ENCODE results near the gene WASHC3. TPM values are rescaled to one million over a fixed set of nuclear protein-coding genes. Genes with fewer than 3 reads are reported as not detected.
"Not testable (repeated sequence)": the region's sequence is repeated elsewhere in the genome, so short reads cannot be mapped to it uniquely, and the experiment has no call there.

WASHC3 gene
- total and polyA plus RNA-seq, 9 donors = 24.8 to 72.8 (median 35.6) TPM

GRCh38 chr12:102096855-102097254 lies 35.1 kb upstream of the WASHC3 start:
- TF ChIP-seq CTCF (IDR thresholded peaks at IDR 0.05) (no peak), POLR2A (IDR thresholded peaks at IDR 0.05) (no peak), EP300 (IDR thresholded peaks at IDR 0.05) (no peak)
- H3K4me1 ChIP-seq (ENCODE audit: insufficient read depth) = no peaks in the 10 kb centered on the region
- WGBS, 3 donors = 62 to 78% (median 67%) methylated on average over 3 of the region's 3 CpGs
- H3K4me3 ChIP-seq = no peak overlapping the region
- no peak for DNase-seq
- H3K9me3 ChIP-seq = no peaks in the 10 kb centered on the region
- H3K36me3 ChIP-seq = no peaks in the 10 kb centered on the region
- intact Hi-C loops (cut with DNase I) = loop anchor here in 1 of 4 donors (5.0 kb wide), 1 partner anchor 380 kb away; no protein-coding TSS in a partner anchor
- H3K27ac ChIP-seq = no peak overlapping the region
- no peaks in the 10 kb centered on the region for H3K27me3 ChIP-seq

- DNase-seq = no peak
- Histone ChIP-seq H3K27me3 (no peaks in the 10 kb centered on the region), H3K36me3 (no peaks in the 10 kb centered on the region), H3K4me1 (ENCODE audit: insufficient read depth) (no peaks in the 10 kb centered on the region), H3K27ac (no peak overlapping the region), H3K4me3 (no peak overlapping the region), H3K9me3 (no peaks in the 10 kb centered on the region)
- TF ChIP-seq EP300 (IDR thresholded peaks at IDR 0.05) (no peak), POLR2A (IDR thresholded peaks at IDR 0.05) (no peak), CTCF (IDR thresholded peaks at IDR 0.05) (no peak)
- intact Hi-C loops (cut with DNase I) = loop anchor here in 1 of 4 donors (5.0 kb wide), 1 partner anchor 382 kb away; no protein-coding TSS in a partner anchor
- 61 to 72% (median 65%) methylated on average over 2 of the region's 2 CpGs for WGBS, 3 donors
Measured at GRCh38 chr12:102095677-102096263, 34.0 kb upstream of the WASHC3 start.

GRCh38 chr12:102093319-102093718 lies 31.5 kb upstream of the WASHC3 start:
- no peak for DNase-seq
- no peaks in the 10 kb centered on the region for H3K36me3 ChIP-seq
- intact Hi-C loops (cut with DNase I) = no loop called here
- no peaks in the 10 kb centered on the region for H3K9me3 ChIP-seq
- no peaks in the 10 kb centered on the region for H3K27me3 ChIP-seq
- no peak overlapping the region for H3K27ac ChIP-seq
- no peak for TF ChIP-seq POLR2A (IDR thresholded peaks at IDR 0.05)
- TF ChIP-seq CTCF (IDR thresholded peaks at IDR 0.05) = no peak
- no peak for TF ChIP-seq EP300 (IDR thresholded peaks at IDR 0.05)
- no peak overlapping the region for H3K4me3 ChIP-seq
- H3K4me1 ChIP-seq (ENCODE audit: insufficient read depth) = no peaks in the 10 kb centered on the region

GRCh38 chr12:102089228-102089835 lies 27.5 kb upstream of the WASHC3 start:
- H3K4me3 ChIP-seq; intact Hi-C loops (cut with DNase I); H3K9me3 ChIP-seq; H3K27ac ChIP-seq; H3K4me1 ChIP-seq (ENCODE audit: insufficient read depth); H3K27me3 ChIP-seq; H3K36me3 ChIP-seq; DNase-seq: not testable (repeated sequence)
- WGBS, 3 donors = 97 to 98% (median 98%) methylated on average over 17 to 38 of the region's 38 CpGs

- 88 to 91% (median 90%) methylated on average over 4 of the region's 4 CpGs for WGBS, 3 donors
- DNase-seq = no peak
- TF ChIP-seq EP300 (IDR thresholded peaks at IDR 0.05) = no peak
- TF ChIP-seq POLR2A (IDR thresholded peaks at IDR 0.05) = no peak
- TF ChIP-seq CTCF (IDR thresholded peaks at IDR 0.05) = no peak
- intact Hi-C loops (cut with DNase I) = no loop called here
- Histone ChIP-seq H3K27me3 (no peaks in the 10 kb centered on the region), H3K4me3 (no peak overlapping the region), H3K36me3 (no peaks in the 10 kb centered on the region), H3K9me3 (no peaks in the 10 kb centered on the region), H3K4me1 (ENCODE audit: insufficient read depth) (no peaks in the 10 kb centered on the region), H3K27ac (no peak overlapping the region)
Measured at GRCh38 chr12:102080842-102081241, 19.1 kb upstream of the WASHC3 start.

- H3K36me3 ChIP-seq; H3K27ac ChIP-seq; H3K9me3 ChIP-seq; H3K4me3 ChIP-seq; intact Hi-C loops (cut with DNase I); H3K4me1 ChIP-seq (ENCODE audit: insufficient read depth); H3K27me3 ChIP-seq; DNase-seq: not testable (repeated sequence)
- 90 to 94% (median 92%) methylated on average over 7 of the region's 7 CpGs for WGBS, 3 donors
Measured at GRCh38 chr12:102072092-102072491, 10.3 kb upstream of the WASHC3 start.
